ENCODE data around the gene ZNF507.

ZNF507 gene

DNA sequence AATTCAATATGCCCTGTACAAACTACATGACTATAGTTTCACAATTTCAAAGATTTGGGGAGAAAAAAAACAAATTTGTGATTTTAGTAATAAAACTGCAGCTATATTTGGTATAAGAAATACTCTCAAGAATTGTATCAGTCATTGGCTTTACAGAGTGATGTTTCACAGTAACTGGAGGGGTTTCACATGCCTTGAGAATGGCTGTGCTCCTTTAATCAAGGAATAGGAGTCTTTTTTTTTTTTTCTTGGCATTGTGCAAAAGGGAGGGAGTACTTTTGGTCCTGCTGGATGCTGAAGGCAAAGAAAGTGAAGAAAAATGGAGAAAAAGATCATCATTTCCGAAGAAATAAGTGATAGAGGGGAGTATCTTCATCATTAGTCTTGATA, 6.8 kb downstream of the ZNF507 start:
- no peak overlapping the region for H2BK12ac ChIP-seq (ENCODE audit: low read length)
- H2AFZ ChIP-seq (ENCODE audit: insufficient read depth, low read length, poor library complexity) = no peak overlapping the region
- H3K9me3 ChIP-seq (ENCODE audit: insufficient read depth, low read depth, low read length) = peaks cover 2% of the 10 kb centered on the region
- H2AK5ac ChIP-seq (ENCODE audit: low read length) = no peak overlapping the region
- H3K4me3 ChIP-seq (ENCODE audit: low read depth, low read length) = no peak overlapping the region
- H3K4me1 ChIP-seq (ENCODE audit: control insufficient read depth in 1 of 2, insufficient read depth in 2 of 2, low read length in 2 of 2) = no peaks in the 10 kb centered on the region
- H3K14ac ChIP-seq (ENCODE audit: low read length) = no peak overlapping the region
- H3K23ac ChIP-seq (ENCODE audit: low read length) = no peak overlapping the region
- H3K79me1 ChIP-seq (ENCODE audit: low read length) = no peaks in the 10 kb centered on the region
- WGBS (ENCODE audit: extremely low coverage, insufficient coverage, insufficient read length) = no CpG with 5 or more reads among the region's 1 CpG
- H3K79me2 ChIP-seq (ENCODE audit: control insufficient read depth, insufficient read depth, low read length, poor library complexity) = no peaks in the 10 kb centered on the region
- H2BK120ac ChIP-seq (ENCODE audit: insufficient read depth, low read length, poor library complexity) = no peak overlapping the region
- no peak overlapping the region for H3K27ac ChIP-seq (ENCODE audit: low read depth, low read length)
- H4K91ac ChIP-seq (ENCODE audit: low read depth, low read length) = no peak overlapping the region
- H3K18ac ChIP-seq (ENCODE audit: low read length) = no peak overlapping the region
- no peak overlapping the region for H4K8ac ChIP-seq (ENCODE audit: low read depth, low read length)
- no peaks in the 10 kb centered on the region for H3K27me3 ChIP-seq (ENCODE audit: insufficient read depth, low read length)
- DNase-seq = no peak
- H3K36me3 ChIP-seq (ENCODE audit: control insufficient read depth in 1 of 2, insufficient read depth in 2 of 2, low read length in 2 of 2) = peaks cover 9 to 27% of the 10 kb centered on the region in 2 experiments
- no peak overlapping the region for H2BK5ac ChIP-seq (ENCODE audit: low read depth, low read length, poor library complexity)
- no peak overlapping the region for H3K4ac ChIP-seq (ENCODE audit: low read depth, low read length)
- no peak overlapping the region for H4K12ac ChIP-seq (ENCODE audit: low read depth, low read length)
- no peak overlapping the region for H3K9ac ChIP-seq (ENCODE audit: low read length)
- no peak overlapping the region for H3K4me2 ChIP-seq (ENCODE audit: low read length)

DNA sequence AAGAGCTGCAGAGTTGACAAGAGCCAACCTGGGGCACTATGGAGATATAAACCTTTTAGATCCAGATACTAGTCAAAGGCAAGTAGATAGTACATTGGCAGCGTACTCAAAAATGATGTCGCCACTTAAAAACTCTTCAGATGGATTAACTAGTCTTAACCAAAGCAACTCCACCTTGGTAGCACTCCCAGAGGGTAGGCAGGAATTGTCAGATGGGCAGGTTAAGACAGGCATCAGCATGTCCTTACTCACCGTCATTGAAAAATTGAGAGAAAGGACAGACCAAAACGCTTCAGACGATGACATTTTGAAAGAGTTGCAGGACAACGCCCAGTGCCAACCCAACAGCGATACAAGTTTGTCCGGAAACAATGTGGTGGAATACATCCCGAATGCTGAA, 8.9 kb downstream of the ZNF507 start:
- H2AK5ac ChIP-seq (ENCODE audit: low read length) = no peak overlapping the region
- H4K91ac ChIP-seq (ENCODE audit: low read depth, low read length) = no peak overlapping the region
- no peak overlapping the region for H4K12ac ChIP-seq (ENCODE audit: low read depth, low read length)
- no peak overlapping the region for H3K18ac ChIP-seq (ENCODE audit: low read length)
- no peaks in the 10 kb centered on the region for H3K79me1 ChIP-seq (ENCODE audit: low read length)
- no peak for DNase-seq
- no peak overlapping the region for H2AFZ ChIP-seq (ENCODE audit: insufficient read depth, low read length, poor library complexity)
- no peak overlapping the region for H2BK120ac ChIP-seq (ENCODE audit: insufficient read depth, low read length, poor library complexity)
- no peaks in the 10 kb centered on the region for H3K79me2 ChIP-seq (ENCODE audit: control insufficient read depth, insufficient read depth, low read length, poor library complexity)
- H3K27me3 ChIP-seq (ENCODE audit: insufficient read depth, low read length) = no peaks in the 10 kb centered on the region
- H3K9me3 ChIP-seq (ENCODE audit: insufficient read depth, low read depth, low read length) = peaks cover 2% of the 10 kb centered on the region
- no peak overlapping the region for H3K4me3 ChIP-seq (ENCODE audit: low read depth, low read length)
- no peak overlapping the region for H3K4me2 ChIP-seq (ENCODE audit: low read length)
- no peak overlapping the region for H3K27ac ChIP-seq (ENCODE audit: low read depth, low read length)
- peaks cover 9 to 28% of the 10 kb centered on the region in 2 experiments for H3K36me3 ChIP-seq (ENCODE audit: control insufficient read depth in 1 of 2, insufficient read depth in 2 of 2, low read length in 2 of 2)
- H3K9ac ChIP-seq (ENCODE audit: low read length) = no peak overlapping the region
- no peak overlapping the region for H4K8ac ChIP-seq (ENCODE audit: low read depth, low read length)
- H3K14ac ChIP-seq (ENCODE audit: low read length) = no peak overlapping the region
- no peaks in the 10 kb centered on the region for H3K4me1 ChIP-seq (ENCODE audit: control insufficient read depth in 1 of 2, insufficient read depth in 2 of 2, low read length in 2 of 2)
- H2BK12ac ChIP-seq (ENCODE audit: low read length) = no peak overlapping the region
- no peak overlapping the region for H3K23ac ChIP-seq (ENCODE audit: low read length)
- no CpG with 5 or more reads among the region's 9 CpGs for WGBS (ENCODE audit: extremely low coverage, insufficient coverage, insufficient read length)
- H3K4ac ChIP-seq (ENCODE audit: low read depth, low read length) = no peak overlapping the region
- H2BK5ac ChIP-seq (ENCODE audit: low read depth, low read length, poor library complexity) = no peak overlapping the region

DNA sequence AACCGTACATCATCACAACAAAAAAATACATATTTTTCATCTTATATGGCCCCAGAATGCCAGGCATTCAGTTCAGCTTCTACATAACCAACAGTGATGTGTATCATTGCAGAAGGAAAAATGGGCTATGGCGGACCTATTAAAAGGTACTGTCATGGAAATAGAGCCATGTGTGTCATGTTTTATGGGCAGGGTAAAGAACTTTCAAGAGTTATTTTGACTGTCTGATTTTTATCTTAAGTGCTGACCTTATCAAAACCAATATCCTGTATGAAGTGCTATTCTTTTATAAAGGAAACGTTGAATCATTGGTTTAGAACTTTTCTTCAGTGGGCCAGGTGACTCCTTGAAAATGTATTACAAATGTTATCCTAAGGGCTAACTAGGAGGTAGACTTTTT, 9.9 kb downstream of the ZNF507 start:
- Histone ChIP-seq H3K4me2 (ENCODE audit: low read length) (no peak overlapping the region), H3K9me3 (ENCODE audit: insufficient read depth, low read depth, low read length) (peaks cover 2% of the 10 kb centered on the region), H3K14ac (ENCODE audit: low read length) (no peak overlapping the region), H3K4ac (ENCODE audit: low read depth, low read length) (no peak overlapping the region), H3K4me1 (ENCODE audit: control insufficient read depth in 1 of 2, insufficient read depth in 2 of 2, low read length in 2 of 2) (no peaks in the 10 kb centered on the region), H4K8ac (ENCODE audit: low read depth, low read length) (no peak overlapping the region), H3K4me3 (ENCODE audit: low read depth, low read length) (no peak overlapping the region), H2AK5ac (ENCODE audit: low read length) (no peak overlapping the region), H2BK5ac (ENCODE audit: low read depth, low read length, poor library complexity) (no peak overlapping the region), H4K91ac (ENCODE audit: low read depth, low read length) (no peak overlapping the region), H3K23ac (ENCODE audit: low read length) (no peak overlapping the region), H2AFZ (ENCODE audit: insufficient read depth, low read length, poor library complexity) (no peak overlapping the region), H3K79me1 (ENCODE audit: low read length) (no peaks in the 10 kb centered on the region), H3K36me3 (ENCODE audit: control insufficient read depth in 1 of 2, insufficient read depth in 2 of 2, low read length in 2 of 2) (peaks cover 11 to 28% of the 10 kb centered on the region in 2 experiments), H3K27me3 (ENCODE audit: insufficient read depth, low read length) (no peaks in the 10 kb centered on the region), H2BK12ac (ENCODE audit: low read length) (no peak overlapping the region), H3K27ac (ENCODE audit: low read depth, low read length) (no peak overlapping the region), H2BK120ac (ENCODE audit: insufficient read depth, low read length, poor library complexity) (no peak overlapping the region), H3K9ac (ENCODE audit: low read length) (no peak overlapping the region), H3K18ac (ENCODE audit: low read length) (no peak overlapping the region), H3K79me2 (ENCODE audit: control insufficient read depth, insufficient read depth, low read length, poor library complexity) (no peaks in the 10 kb centered on the region), H4K12ac (ENCODE audit: low read depth, low read length) (no peak overlapping the region)
- no peak for DNase-seq
- no CpG with 5 or more reads among the region's 3 CpGs for WGBS (ENCODE audit: extremely low coverage, insufficient coverage, insufficient read length)

DNA sequence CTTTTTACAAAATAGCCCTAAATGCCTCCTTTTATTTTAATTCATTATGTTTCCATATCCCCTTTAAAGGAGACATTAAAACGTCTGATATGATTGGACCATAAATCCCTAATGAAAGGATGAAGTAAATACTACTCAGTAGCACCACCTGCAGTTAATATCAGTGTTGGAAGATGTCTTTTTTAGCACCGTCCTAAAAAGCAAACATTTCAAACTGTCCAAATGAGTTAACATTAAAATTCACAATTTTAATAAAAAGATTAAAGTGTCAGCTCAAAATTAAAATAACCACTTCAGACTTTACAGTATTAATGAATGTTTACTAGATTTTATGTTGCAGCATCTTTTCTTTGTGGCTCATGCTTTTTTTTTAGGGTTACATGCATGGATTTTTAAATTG, 12.3 kb downstream of the ZNF507 start:
- Histone ChIP-seq H3K4me1 (ENCODE audit: control insufficient read depth in 1 of 2, insufficient read depth in 2 of 2, low read length in 2 of 2) (no peaks in the 10 kb centered on the region), H3K79me2 (ENCODE audit: control insufficient read depth, insufficient read depth, low read length, poor library complexity) (no peaks in the 10 kb centered on the region), H2BK120ac (ENCODE audit: insufficient read depth, low read length, poor library complexity) (no peak overlapping the region), H3K36me3 (ENCODE audit: control insufficient read depth in 1 of 2, insufficient read depth in 2 of 2, low read length in 2 of 2) (peaks cover 13 to 28% of the 10 kb centered on the region in 2 experiments), H3K9me3 (ENCODE audit: insufficient read depth, low read depth, low read length) (peaks cover 2% of the 10 kb centered on the region), H3K4me2 (ENCODE audit: low read length) (no peak overlapping the region), H3K79me1 (ENCODE audit: low read length) (no peaks in the 10 kb centered on the region), H4K91ac (ENCODE audit: low read depth, low read length) (no peak overlapping the region), H3K4ac (ENCODE audit: low read depth, low read length) (no peak overlapping the region), H2AK5ac (ENCODE audit: low read length) (no peak overlapping the region), H3K27ac (ENCODE audit: low read depth, low read length) (no peak overlapping the region), H2AFZ (ENCODE audit: insufficient read depth, low read length, poor library complexity) (no peak overlapping the region), H3K9ac (ENCODE audit: low read length) (no peak overlapping the region), H2BK12ac (ENCODE audit: low read length) (no peak overlapping the region), H3K4me3 (ENCODE audit: low read depth, low read length) (no peak overlapping the region), H2BK5ac (ENCODE audit: low read depth, low read length, poor library complexity) (no peak overlapping the region), H3K27me3 (ENCODE audit: insufficient read depth, low read length) (no peaks in the 10 kb centered on the region), H4K12ac (ENCODE audit: low read depth, low read length) (no peak overlapping the region), H4K8ac (ENCODE audit: low read depth, low read length) (no peak overlapping the region), H3K23ac (ENCODE audit: low read length) (no peak overlapping the region), H3K18ac (ENCODE audit: low read length) (no peak overlapping the region), H3K14ac (ENCODE audit: low read length) (no peak overlapping the region)
- DNase-seq = no peak
- WGBS (ENCODE audit: extremely low coverage, insufficient coverage, insufficient read length) = no CpG with 5 or more reads among the region's 2 CpGs
